Activated naive CD4-positive, alpha-beta T cell treated with anti-CD3 and anti-CD28 coated beads, Interleukin-2, amount 10 ng/mL, durations not matched to agents 5 hours and 36 hours (primary cell): ENCODE data around the gene SMOC1. TPM values are rescaled to one million over a fixed set of nuclear protein-coding genes. Genes with fewer than 3 reads are reported as not detected.

ENCODE experiments used
- total RNA-seq, 2 experiments: library from RNA; stranded (reverse); gene quantifications; one replicate each; pipeline ENCODE4 v1.2.3, GENCODE V29; 2021

Gene SMOC1
- total RNA-seq, result not detected

GRCh38 chr14:69879175-69880043, at the start of gene SMOC1:
SMOC1 (plus strand) TSS chr14:69879416; CDS start chr14:69879679, 263 bp downstream.

Other genes starting within 250 kb of the SMOC1 start
- gene SRSF5, start 112.3 kb upstream of the SMOC1 start, total RNA-seq, result 100 to 1,000 TPM; 434 to 463 TPM
- not detected for gene SLC10A1, start 82.2 kb upstream of the SMOC1 start, total RNA-seq